HG03521 (cell line): Measurements from ENCODE around the gene N4BP2.

Experiments
- ATAC-seq: cut with Tn5 transposase; IDR thresholded peaks from one replicate; pipeline ENCODE4 v1.9.1; 2021; ENCODE audit warnings: mild to moderate bottlenecking, moderate library complexity; ENCODE audit not compliant: unreplicated experiment

Gene N4BP2

DNA sequence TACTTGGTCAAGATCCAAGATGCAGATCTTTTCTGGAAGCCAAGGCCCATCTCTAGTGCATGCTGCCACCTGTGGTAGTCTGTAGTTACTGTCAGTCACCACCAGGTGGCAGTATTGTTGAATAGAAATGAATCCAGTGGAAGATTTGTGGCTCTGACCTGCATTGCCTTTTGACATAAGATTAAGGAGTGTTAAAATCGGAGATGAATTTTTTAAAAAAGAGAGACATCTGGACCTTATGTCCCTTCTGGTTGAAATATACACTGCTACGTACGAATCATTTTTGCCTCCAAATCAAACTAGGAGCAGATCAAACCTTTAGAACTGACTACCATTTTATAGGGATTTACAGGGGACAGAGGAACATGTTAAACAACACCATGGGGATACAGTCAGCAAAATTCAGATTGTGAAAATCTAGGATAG, 93.3 kb downstream of the N4BP2 start:
- ATAC-seq = no peak

DNA sequence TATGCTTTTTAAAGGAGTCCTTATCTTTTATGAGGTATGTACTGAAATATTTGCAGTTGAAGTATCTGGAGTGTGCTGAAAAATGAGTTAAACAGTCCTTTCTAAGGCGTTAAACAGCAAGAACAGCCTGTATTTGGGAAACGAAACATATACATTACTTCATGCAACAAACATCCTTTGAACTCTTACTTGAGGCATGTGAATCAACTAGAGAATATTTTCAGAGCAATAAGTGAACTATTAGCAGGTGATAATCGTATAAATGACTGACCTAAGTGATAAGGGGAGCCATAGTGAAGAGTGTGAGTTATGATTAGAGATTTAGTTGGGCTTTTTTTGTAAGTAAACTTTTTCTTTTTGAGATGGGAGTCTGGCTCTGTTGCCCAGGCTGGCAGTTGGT, 94.3 kb downstream of the N4BP2 start:
- no peak for ATAC-seq

DNA sequence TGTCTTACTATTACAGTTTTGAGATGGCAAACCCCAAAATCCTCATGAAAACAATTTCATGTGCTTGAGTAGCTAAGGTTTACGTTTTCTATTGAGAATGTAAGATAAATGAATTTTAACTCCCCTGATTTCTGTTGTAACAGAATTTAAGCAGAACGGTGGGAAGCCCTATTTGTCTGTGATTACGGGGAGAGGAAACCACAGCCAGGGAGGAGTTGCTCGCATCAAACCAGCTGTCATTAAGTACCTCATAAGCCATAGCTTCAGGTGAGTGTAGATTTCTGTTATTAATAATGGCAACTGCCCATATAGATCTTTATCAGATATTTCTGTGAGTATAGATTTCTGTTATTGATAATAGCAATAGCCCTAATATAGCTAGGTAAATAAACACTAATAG, 96.0 kb downstream of the N4BP2 start:
- no peak for ATAC-seq

DNA sequence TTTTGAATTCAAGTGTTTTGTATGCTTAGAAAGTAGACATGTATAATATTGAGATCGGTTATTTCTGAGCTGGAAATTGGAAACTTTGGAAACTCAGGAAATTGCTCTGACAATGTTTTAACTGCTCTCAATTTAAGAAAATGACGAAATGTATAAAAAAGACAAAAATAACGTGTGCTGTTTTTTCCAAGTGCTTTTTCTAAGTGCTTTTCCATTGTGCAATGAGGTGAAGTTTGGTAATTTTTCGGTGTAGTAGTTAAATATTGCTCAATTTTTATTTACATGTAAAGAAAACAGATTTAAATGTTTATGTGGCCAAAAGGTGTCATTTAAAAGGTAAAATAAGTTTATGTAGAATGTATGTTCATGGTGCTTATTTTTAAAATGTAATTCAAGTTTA, 100.8 kb downstream of the N4BP2 start:
- ATAC-seq = no peak

DNA sequence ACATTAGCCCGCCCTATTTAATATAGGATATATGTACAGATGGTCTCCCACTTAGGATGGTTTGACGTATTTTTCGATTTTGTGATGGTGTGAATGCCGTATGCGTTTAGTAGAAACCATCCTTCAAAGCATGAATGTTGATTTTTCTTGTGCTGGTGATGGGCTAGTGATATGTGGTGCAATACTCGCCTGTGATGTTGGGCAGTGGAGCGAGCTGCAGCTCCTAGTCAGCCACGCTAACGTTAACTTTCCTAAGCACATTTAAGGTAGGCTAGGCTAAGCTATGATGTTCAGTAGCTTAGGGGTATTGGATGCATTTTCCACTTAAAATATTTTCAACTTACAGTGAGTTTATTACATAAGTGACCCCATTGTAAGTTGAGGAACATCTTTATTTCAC, 103.6 kb downstream of the N4BP2 start:
- ATAC-seq = no peak

DNA sequence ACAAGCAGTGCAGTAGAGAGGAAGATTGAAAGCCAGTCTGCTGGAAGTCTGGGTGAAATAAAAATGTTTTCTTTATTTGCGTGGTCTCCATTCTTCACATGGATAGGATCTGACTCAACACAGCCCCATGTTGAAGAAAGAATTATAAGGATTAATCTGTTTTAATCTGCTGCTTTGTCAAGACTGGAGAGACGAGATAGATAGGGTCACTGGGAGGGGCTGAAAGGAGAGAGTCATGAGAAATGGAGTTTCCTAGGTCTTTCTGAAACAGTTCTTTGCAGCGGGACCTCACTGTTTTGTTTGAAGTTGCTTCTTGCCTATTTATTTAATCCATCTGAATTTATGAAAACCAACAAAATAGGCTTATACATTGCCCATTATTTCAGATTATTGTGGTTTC, 107.8 kb downstream of the N4BP2 start:
- no peak for ATAC-seq

DNA sequence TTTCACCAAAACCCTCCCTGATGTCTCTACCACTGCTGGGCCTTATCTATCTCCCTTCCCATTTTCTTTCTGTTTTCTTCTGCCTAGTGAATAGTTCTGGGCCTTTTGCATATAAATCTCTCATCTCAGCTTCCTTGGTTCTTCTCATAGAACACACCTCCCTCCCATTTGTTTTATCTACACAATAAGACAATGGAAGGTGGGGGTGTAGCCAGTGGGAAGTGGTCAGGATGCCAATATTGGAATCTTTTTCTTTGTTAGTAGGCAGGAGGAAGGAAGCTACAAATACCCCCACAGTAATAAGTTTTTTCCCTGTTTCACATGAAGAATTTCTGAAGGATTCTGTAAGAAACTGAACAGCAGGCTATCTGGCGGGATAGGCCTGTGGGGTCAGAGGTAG, 109.3 kb downstream of the N4BP2 start:
- ATAC-seq = no peak

DNA sequence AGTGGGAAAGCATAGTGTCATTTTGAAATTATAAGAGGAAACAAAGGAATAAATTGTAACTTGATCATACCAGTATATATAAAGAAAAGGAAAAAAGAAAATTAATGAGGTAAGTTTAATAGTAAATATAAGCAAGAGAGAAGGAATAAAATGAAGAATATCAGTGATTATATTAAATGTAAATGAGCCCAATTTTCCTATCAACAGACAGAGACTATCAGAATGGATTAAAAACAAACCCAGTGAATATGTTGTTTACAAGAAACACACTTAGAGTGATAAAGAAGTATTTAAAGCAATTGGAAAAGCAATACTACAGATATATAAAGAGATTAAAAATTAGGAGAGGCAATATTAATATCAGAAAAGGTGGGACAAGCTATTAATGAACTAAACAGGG, 111.4 kb downstream of the N4BP2 start:
- no peak for ATAC-seq

DNA sequence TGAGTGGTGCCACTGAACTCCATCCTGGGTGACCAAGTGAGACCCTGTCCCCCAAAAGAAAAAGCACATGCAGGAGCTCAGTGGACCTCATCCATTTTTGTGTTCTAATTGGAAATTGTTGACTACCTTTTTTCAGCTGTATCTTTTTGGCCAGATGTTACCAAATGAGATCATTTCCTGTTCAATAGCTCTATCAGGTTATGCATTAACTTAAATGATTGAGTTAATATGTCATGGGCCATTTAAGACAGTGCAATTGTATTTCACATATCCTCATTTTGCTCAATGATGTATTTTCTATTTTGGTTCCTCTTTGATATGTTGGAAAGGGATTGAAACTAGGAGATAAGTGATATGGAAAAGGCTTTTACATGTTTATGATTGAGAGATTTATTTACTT, 113.9 kb downstream of the N4BP2 start:
- ATAC-seq = peak; percentile 55

DNA sequence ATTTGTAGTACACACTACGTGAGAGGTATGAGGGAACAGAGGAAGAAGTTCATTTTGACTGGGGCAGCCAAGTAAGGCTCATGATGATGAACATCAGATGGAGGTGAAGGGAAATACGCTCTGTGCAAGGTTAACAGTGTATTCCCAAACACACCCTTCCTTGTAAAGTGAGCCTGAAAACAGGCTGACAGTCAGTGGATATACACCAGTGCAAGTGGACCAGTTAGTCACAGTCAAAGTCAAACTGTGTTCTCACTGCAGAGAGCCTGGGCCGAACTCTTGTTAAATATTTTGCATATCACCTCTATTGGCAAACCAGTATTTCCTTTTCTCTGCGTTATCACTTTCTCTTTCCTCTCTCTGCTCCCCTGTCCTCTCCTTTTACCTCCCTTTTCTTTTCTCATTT, 116.8 kb downstream of the N4BP2 start:
- ATAC-seq = peak; percentile 65

DNA sequence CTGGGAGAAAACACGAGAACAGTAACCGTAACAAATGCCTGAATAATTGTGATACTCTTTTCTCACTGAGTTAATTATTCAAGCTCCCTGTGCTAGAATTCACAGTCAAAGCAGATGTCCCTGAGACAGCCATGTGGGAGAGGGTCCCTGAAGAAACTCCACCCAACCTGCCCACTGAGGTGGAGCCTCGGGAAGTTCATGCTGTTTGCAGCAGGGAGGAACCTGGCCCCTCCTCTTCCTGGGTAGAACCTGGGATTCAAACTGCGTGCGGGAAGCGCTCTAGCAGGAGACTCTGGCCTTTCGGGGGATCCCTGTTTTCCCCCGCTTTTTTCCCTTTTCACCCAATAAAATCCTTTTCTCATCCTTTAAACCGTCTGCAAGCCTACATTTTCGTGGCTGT, 120.0 kb downstream of the N4BP2 start:
- no peak for ATAC-seq

DNA sequence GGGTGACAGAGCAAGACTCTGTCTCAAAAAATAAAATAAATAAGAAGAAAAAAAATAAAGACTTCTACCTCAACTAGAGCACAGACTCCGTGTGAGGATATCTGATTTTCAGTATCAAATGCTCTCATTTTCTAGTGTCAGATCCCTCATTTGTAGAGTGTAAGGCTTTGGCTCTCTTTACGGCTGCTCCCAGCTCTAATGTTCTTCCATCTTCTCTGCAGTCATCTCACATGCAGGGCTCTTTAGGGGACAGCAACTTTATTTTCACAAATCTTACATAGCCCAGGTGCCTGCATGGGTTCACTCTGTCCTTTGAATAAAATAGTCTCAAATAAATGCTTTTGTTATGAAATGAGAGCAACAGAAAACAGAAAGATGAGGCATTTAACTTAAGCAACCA, 120.9 kb downstream of the N4BP2 start:
- ATAC-seq = no peak

DNA sequence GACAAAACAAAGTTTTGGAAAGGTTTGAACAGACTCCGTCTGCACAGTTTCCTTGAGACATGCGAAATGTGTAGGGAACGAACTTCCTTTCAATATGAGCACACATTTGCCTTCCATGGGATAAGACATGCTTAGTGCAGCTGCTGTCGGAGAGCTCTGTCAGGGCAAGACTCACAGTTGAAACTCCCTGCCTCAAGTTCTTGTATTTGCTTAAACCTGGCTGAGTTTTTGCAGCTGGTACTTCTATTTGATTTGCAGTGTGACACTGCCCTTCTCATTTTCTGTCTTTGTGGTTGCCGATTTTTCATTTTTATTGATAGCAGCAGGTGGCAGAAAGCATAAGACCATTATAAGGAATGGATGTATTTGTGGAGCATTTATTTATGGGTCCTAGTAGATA, 122.0 kb downstream of the N4BP2 start:
- ATAC-seq = no peak

DNA sequence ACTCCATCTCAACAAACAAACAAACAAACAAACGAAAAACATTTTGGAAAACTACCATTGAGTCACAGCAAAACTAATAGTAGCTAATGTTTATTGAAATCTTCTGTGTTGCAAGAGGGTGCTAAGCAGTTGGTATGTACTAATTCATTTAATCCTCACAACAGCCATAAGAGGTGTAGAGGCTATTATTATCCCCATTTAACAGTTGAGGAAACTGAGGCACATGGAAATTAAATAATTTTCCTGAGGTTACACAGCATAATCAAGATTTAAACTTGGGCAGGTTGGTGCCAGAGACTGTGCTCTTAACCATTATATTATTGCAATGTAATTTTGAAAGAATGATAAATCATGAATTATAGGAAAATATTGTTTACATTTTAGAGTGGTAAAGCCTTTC, 122.7 kb downstream of the N4BP2 start:
- ATAC-seq = no peak

DNA sequence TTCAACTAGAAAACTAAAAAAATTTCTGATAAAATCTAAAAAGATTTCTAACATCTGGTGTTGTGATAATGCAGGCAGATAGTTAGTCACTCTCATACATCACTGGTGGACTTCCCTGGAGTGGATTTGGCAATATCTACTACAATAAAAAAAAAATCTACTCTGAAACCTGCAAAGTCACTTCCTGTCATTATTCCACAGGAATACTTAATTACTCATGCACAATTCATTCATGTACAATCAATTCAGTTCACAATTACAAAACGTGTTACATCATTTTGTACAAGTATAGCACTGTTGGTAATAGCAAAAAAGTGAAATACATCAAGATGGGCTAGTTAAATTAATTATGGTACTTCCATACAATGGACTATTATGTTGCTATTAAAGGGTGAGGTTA, 123.7 kb downstream of the N4BP2 start:
- no peak for ATAC-seq

DNA sequence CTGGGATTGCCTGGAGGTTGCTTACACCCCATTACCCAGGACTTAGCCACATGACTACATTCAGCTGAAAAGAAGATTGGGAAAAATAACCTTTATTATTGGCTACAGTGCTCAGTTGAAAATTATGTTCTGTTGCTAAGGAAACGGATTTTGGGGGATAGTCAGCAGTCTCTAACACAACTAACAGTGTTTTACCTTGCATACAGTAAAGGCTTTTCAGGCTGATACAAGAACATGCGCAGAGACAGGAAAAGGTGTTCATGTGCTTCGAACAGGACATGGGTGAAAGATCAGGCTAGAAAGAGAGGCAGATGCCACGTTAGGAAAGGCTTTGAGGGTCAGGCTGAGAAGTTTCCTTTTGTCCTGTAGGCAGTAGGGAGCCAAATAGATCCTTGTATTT, 125.4 kb downstream of the N4BP2 start:
- no peak for ATAC-seq

DNA sequence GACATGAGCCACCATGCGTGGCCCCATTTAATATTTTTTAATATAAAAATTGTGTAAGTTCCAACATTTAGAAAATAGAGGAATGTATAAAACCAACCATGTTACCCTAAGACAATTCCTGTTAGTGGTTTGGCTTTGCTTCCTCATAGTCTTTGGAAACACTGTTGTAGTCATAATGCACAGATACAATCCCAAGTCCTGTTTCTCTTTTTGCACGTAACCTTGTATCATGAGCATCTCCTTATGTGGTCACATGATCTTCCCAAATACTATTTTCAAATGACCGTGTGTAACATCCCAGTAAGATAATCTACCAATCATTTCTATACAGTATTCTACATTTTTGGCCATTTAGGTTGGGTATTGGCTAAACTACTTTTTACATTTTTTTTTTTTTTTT, 126.3 kb downstream of the N4BP2 start:
- ATAC-seq = no peak

DNA sequence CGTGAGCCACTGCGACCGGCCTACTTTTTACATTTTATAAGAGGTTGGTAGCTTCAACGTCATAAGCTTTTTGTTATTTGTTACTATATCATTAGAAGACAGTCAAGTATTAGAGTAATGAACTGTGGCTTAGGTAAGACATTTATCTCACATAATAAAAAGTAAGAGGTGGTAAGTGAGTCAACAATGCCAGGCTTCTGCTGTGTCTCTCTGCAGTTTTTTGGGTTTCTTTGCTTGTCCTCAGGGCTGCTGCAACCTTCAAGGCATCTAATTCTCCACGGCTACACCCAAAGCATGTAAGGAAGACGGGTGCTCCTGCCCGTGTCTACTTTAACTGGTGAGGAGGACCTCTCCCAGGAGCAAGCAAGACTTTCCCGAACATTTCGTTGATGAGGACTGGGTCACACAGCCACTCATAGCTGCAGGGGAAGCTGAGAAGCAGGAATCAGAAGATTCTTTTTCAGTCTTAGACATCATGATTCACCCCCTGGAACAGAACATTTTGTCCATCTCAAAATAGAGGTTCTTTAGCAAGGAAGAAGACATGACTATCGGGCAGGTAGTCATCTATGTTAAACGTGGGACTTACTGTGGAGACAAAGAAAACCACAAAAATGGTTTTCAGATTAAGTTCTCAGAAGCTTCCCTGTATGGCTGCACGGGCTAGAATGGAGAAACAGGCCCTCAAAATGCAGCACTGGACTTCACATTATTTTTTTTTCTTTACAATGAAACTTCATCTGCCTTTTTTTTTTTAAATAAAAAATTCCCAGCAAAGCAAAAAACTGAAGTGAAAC, 127.2 kb downstream of the N4BP2 start:
- no peak for ATAC-seq

DNA sequence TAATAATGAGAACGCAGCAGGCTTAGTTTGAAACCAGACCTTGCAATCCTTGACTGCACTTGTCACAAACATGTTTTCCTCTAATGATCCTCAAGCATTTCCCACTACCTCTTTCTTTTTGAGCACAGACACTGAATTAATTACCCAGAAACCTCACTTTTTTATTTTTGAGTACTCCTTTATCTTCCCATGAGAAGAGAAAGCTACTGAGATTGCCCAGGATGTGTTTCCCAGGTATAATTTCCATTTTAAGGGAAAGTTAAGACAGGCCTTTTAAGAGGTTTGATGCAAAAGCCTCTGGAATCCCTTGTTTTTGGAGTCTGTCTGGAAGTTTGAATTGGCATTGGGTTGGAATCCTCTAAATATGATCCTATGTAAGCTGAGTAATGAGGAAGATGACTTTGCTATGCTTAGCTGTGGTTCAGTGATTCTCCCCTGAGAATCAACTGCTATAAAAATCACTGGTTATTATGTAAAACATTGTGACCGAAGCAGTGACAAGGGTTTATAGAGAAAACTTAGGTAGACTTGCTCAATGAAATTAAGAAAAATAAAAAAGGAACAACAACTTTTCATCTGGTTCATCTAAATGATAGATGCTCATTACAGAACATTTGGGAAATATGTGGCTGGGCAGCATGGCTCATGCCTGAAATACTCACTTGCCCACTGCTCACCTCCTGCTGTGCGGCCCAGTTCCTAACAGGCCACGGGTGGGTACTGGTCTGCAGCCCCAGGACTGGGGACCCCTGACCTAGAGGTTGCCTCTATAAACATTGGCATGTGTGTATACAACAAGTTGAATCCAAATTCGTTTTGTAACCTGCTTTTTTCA, 129.4 kb downstream of the N4BP2 start:
- ATAC-seq = no peak

DNA sequence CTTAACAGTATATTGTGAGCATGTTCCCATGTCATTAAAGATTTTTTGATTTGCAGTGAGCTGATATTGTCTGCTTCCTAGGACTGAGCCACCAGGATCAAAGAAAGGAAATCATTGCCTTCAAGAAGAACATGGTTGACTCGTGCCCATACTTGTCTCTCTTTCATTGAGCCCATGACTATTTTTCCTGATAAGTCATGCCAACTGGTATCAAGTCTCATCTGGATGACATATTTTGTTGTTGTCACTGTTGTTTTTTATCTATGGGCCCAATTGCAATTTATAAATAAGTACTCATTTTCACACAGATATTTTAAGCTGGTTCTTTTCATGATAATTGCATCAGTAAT, 130.0 kb downstream of the N4BP2 start:
- no peak for ATAC-seq

DNA sequence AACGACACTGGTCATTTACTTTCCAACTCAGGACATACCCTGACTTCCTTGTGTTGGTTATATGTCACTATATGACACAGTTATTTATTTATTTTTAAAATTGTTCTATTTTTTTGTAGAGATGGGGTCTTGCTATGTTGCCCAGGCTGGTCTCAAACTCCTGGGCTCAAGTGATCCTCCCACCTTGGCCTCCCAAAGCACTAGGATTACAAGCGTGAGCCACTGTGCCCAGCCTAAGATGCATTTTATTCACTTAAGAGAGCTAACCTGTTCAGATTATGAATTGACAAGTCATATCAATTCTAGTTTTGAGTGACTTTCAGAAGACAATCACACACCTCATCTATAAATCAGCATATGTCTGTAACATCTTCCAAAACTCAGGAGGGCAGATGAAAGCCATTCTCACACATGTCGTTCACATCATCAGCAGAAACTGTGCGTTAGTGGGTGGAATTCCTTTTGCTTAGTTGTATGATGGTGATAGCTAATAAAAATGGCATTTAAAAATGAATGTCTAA, 130.8 kb downstream of the N4BP2 start:
- ATAC-seq = no peak

DNA sequence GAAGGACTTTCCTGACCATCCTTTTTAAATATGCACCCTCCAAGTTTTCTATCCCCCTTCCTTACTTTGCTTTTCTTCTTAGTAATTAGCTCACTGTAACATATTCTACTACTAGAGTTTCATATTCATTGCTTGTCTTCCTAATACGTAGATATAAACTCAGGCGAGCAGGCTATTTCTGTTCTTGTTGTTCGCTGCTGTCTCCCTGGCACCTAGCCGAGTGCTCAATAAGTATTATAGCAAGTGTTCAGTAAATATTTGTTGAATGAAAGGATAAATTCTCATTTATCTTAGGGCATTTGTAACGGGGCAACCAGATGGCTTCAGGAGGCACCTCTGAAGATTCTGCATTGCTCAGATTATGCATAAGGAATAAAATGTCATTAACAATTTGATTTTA, 133.4 kb downstream of the N4BP2 start:
- ATAC-seq = no peak
